Panc1 (cell line): Measurements from ENCODE around the gene COL23A1.

Source experiments
- POLR2AphosphoS5 ChIP-seq: IDR thresholded peaks from 2 replicates; pipeline ENCODE4 v1.6.1; 2012; ENCODE audit warnings: mild to moderate bottlenecking, low read depth, low read length, moderate library complexity
- TF ChIP-seq, protein P1 (sequence below): fragments of 450-650 bp; IDR thresholded peaks from 2 replicates; pipeline ENCODE4 v1.5.1; 2017; ENCODE audit warnings: mild to moderate bottlenecking

DNA sequence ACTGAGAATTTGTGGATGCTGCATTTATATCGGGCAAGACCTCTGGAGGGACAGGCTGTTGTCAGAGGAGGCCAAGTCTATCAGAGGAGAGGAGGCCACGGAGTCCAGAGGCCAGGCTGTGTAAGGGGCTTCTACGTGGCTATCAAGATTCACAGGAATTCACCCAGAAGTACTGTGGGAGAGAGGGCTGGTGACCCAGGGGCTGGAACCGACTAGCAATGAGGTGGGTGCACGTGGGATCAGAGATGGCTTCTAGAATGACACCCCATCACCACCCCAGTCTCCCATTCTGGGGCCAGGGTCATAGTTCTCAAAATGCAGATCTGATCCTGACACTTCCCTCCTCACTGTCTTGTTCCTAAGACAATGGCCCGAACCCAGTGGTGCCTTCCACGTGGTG is 296.4 kb downstream of the COL23A1 start:
- no peak for TF ChIP-seq POLR2AphosphoS5
- TF ChIP-seq, protein P1, sequence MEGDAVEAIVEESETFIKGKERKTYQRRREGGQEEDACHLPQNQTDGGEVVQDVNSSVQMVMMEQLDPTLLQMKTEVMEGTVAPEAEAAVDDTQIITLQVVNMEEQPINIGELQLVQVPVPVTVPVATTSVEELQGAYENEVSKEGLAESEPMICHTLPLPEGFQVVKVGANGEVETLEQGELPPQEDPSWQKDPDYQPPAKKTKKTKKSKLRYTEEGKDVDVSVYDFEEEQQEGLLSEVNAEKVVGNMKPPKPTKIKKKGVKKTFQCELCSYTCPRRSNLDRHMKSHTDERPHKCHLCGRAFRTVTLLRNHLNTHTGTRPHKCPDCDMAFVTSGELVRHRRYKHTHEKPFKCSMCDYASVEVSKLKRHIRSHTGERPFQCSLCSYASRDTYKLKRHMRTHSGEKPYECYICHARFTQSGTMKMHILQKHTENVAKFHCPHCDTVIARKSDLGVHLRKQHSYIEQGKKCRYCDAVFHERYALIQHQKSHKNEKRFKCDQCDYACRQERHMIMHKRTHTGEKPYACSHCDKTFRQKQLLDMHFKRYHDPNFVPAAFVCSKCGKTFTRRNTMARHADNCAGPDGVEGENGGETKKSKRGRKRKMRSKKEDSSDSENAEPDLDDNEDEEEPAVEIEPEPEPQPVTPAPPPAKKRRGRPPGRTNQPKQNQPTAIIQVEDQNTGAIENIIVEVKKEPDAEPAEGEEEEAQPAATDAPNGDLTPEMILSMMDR: no peak
